ENCODE results near the gene AOX1. TPM values are rescaled to one million over a fixed set of nuclear protein-coding genes. Genes with fewer than 3 reads are reported as not detected.
"Not testable (repeated sequence)": the region's sequence is repeated elsewhere in the genome, so short reads cannot be mapped to it uniquely, and the experiment has no call there.

Gene AOX1
- total RNA-seq, 1 experiment from 2014 or later = 3.0 TPM

- no TSS peak for BruUV-seq (replicated peaks)
- Histone ChIP-seq H3K9me3 (ENCODE audit: control insufficient read depth, insufficient read depth, low read depth, low read length) (no peaks in the 10 kb centered on the region), H3K4me1 (ENCODE audit: control insufficient read depth, insufficient read depth, low read length) (no peaks in the 10 kb centered on the region), H3K27ac (ENCODE audit: low read length) (no peak overlapping the region), H3K27me3 (ENCODE audit: control insufficient read depth, insufficient read depth, low read length) (no peaks in the 10 kb centered on the region), H3K36me3 (ENCODE audit: control insufficient read depth, insufficient read depth, low read length) (no peaks in the 10 kb centered on the region), H3K4me3 (ENCODE audit: low read depth in 2 of 2, low read length in 2 of 2) (no peak overlapping the region)
- TF ChIP-seq REST (IDR thresholded peaks at IDR 0.05; ENCODE audit: insufficient read depth in 1 of 2, low read depth in 2 of 2, low read length in 1 of 2) (no peak), POLR2AphosphoS5 (IDR thresholded peaks at IDR 0.05; ENCODE audit: low read depth, low read length) (no peak), CTCF (IDR thresholded peaks at IDR 0.05) (no peak), TCF7L2 (IDR thresholded peaks at IDR 0.05; ENCODE audit: low read depth, low read length) (no peak), SIN3A (IDR thresholded peaks at IDR 0.05; ENCODE audit: borderline replicate concordance, insufficient read depth, low read depth, low read length) (no peak)
- no peak for ATAC-seq
- POLR2A ChIA-PET = interaction anchor here (0.6 kb wide), 1 partner anchor 270 kb away, joined by 3 read pairs; no protein-coding TSS in a partner anchor
- DNase-seq (ENCODE audit: low read depth, low spot score) = no peak
- in situ Hi-C loops (cut with HindIII; ENCODE audit: low pct_unique_long_range_greater_than_20kb, low sequenced_read_pairs) = no loop called here
- CTCF ChIA-PET = no interaction called here
- intact Hi-C loops (cut with micrococcal nuclease; ENCODE audit: unreplicated experiment) = no loop called here
Observed at GRCh38 chr2:200640176-200640575, 54.4 kb downstream of the AOX1 start.

- CTCF ChIA-PET = no interaction called here
- no peaks in the 10 kb centered on the region for H3K4me1 ChIP-seq (ENCODE audit: control insufficient read depth, insufficient read depth, low read length)
- in situ Hi-C loops (cut with HindIII; ENCODE audit: low pct_unique_long_range_greater_than_20kb, low sequenced_read_pairs) (no loop called here), intact Hi-C loops (cut with micrococcal nuclease; ENCODE audit: unreplicated experiment) (no loop called here)
- BruUV-seq (replicated peaks) = no TSS peak
- DNase-seq (ENCODE audit: low read depth, low spot score) = no peak
- H3K9me3 ChIP-seq (ENCODE audit: control insufficient read depth, insufficient read depth, low read depth, low read length) = no peaks in the 10 kb centered on the region
- H3K27ac ChIP-seq (ENCODE audit: low read length) = no peak overlapping the region
- no peak overlapping the region for H3K4me3 ChIP-seq (ENCODE audit: low read depth in 2 of 2, low read length in 2 of 2)
- no peak for TF ChIP-seq SIN3A (IDR thresholded peaks at IDR 0.05; ENCODE audit: borderline replicate concordance, insufficient read depth, low read depth, low read length)
- no peak for TF ChIP-seq CTCF (IDR thresholded peaks at IDR 0.05)
- TF ChIP-seq REST (IDR thresholded peaks at IDR 0.05; ENCODE audit: insufficient read depth in 1 of 2, low read depth in 2 of 2, low read length in 1 of 2) = no peak
- no peak for TF ChIP-seq POLR2AphosphoS5 (IDR thresholded peaks at IDR 0.05; ENCODE audit: low read depth, low read length)
- TF ChIP-seq TCF7L2 (IDR thresholded peaks at IDR 0.05; ENCODE audit: low read depth, low read length) = no peak
- no peaks in the 10 kb centered on the region for H3K36me3 ChIP-seq (ENCODE audit: control insufficient read depth, insufficient read depth, low read length)
- H3K27me3 ChIP-seq (ENCODE audit: control insufficient read depth, insufficient read depth, low read length) = no peaks in the 10 kb centered on the region
- POLR2A ChIA-PET = interaction anchor here (0.6 kb wide), 1 partner anchor 269 kb away, joined by 3 read pairs; no protein-coding TSS in a partner anchor
- ATAC-seq = no peak
Observed at GRCh38 chr2:200640901-200641300, 55.1 kb downstream of the AOX1 start.

GRCh38 chr2:200648518-200649281, 62.9 kb downstream of the AOX1 start:
- in situ Hi-C loops (cut with HindIII; ENCODE audit: low pct_unique_long_range_greater_than_20kb, low sequenced_read_pairs); H3K27me3 ChIP-seq (ENCODE audit: control insufficient read depth, insufficient read depth, low read length); H3K27ac ChIP-seq (ENCODE audit: low read length); H3K36me3 ChIP-seq (ENCODE audit: control insufficient read depth, insufficient read depth, low read length); BruUV-seq (replicated peaks); DNase-seq (ENCODE audit: low read depth, low spot score); H3K9me3 ChIP-seq (ENCODE audit: control insufficient read depth, insufficient read depth, low read depth, low read length); CTCF ChIA-PET; intact Hi-C loops (cut with micrococcal nuclease; ENCODE audit: unreplicated experiment); H3K4me3 ChIP-seq (ENCODE audit: low read depth in 2 of 2, low read length in 2 of 2); ATAC-seq; H3K4me1 ChIP-seq (ENCODE audit: control insufficient read depth, insufficient read depth, low read length); POLR2A ChIA-PET: not testable (repeated sequence)

Data from Panc1 (cell line).